B cell (primary cell): Measurements from ENCODE around the gene PM20D2. TPM values are rescaled to one million over a fixed set of nuclear protein-coding genes. Genes with fewer than 3 reads are reported as not detected.

Experiments
- ATAC-seq: fragments of 200-7000 bp; cut with Tn5 transposase; one replicate; pipeline ENCODE4 v1.10.0; 2021; ENCODE audit warnings: low read depth, mild to moderate bottlenecking, moderate number of reproducible peaks, moderate library complexity
- CTCF ChIA-PET: fragments of 350-600 bp; sonication (Branson Sonifier 250); formaldehyde crosslinking; loops from one replicate; lab custom pipeline; 2021; ENCODE audit warnings: antibody characterized with exemption, inconsistent platforms; lab: Charles Lee
- POLR2A ChIA-PET: fragments of 350-600 bp; sonication (Branson Sonifier 250); formaldehyde crosslinking; loops from one replicate; lab custom pipeline; 2021; ENCODE audit warnings: antibody characterized with exemption; lab: Charles Lee
- DNase-seq: peaks from one replicate; pipeline ENCODE4 v3.0.0; 2013
- H2AFZ ChIP-seq: 2 replicates; pipeline ENCODE4 v1.6.1; 2012; ENCODE audit warnings: mild to moderate bottlenecking, low read depth, low read length; ENCODE audit not compliant: insufficient read depth, poor library complexity, severe bottlenecking
- H3K27ac ChIP-seq, 2 donors: 1 replicate in 1 of 2; 2 replicates in 1 of 2; pipeline ENCODE4 v1.5.1; 2012 to 2013; ENCODE audit warnings: low read length in 2 of 2, mild to moderate bottlenecking in 2 of 2, moderate library complexity in 1 of 2
- H3K27me3 ChIP-seq, 4 experiments: fragments of 200-600 bp in 1 of 4; sonication (generic) in 1 of 4; replicated peaks in 1 of 4; 1 replicate in 2 of 4; 2 replicates in 2 of 4; pipeline versions ENCODE4 v1.6.1 to v1.7.0; 2013 to 2016; ENCODE audit warnings: low read length in 3 of 4, mild to moderate bottlenecking in 2 of 4, mixed read lengths in 1 of 4, moderate library complexity in 1 of 4; ENCODE audit not compliant: insufficient read depth in 4 of 4, control insufficient read depth in 3 of 4; ENCODE audit errors: control extremely low read depth in 1 of 4
- H3K36me3 ChIP-seq, 2 experiments: replicated peaks in 1 of 2; 1 replicate in 1 of 2; 2 replicates in 1 of 2; pipeline versions ENCODE4 v1.6.1 to v1.7.1; 2013; ENCODE audit warnings: low read length in 1 of 2; ENCODE audit not compliant: insufficient read depth in 2 of 2, control insufficient read depth in 1 of 2; ENCODE audit errors: control extremely low read depth in 1 of 2, extremely low read depth in 1 of 2
- H3K4me1 ChIP-seq, 2 donors: fragments of 200-600 bp in 1 of 2; sonication (generic) in 1 of 2; 1 replicate in 1 of 2; 2 replicates in 1 of 2; pipeline versions ENCODE4 v1.5.1 to v1.6.1; 2013 to 2017; ENCODE audit warnings: low read length in 2 of 2; ENCODE audit not compliant: control insufficient read depth in 2 of 2, insufficient read depth in 2 of 2
- H3K4me2 ChIP-seq: replicated peaks from 2 replicates; pipeline ENCODE3; 2012; ENCODE audit warnings: mild to moderate bottlenecking, low read depth, low read length; ENCODE audit not compliant: poor library complexity, severe bottlenecking
- H3K4me3 ChIP-seq, 5 experiments: fragments of 200-600 bp in 1 of 5; sonication (generic) in 1 of 5; 1 replicate in 3 of 5; 2 replicates in 2 of 5; pipeline versions ENCODE4 v1.5.1 to v1.7.0; 2011 to 2016; ENCODE audit warnings: low read length in 4 of 5, mild to moderate bottlenecking in 4 of 5, low read depth in 2 of 5, control low read depth in 1 of 5, moderate library complexity in 1 of 5; ENCODE audit not compliant: insufficient read depth in 1 of 5; ENCODE audit errors: control extremely low read depth in 1 of 5, extremely low read depth in 1 of 5
- H3K79me2 ChIP-seq: fragments of 200-600 bp; sonication (generic); one replicate; pipeline ENCODE4 v1.6.0; 2016; ENCODE audit warnings: low read length; ENCODE audit not compliant: control insufficient read depth, insufficient read depth
- H3K9ac ChIP-seq: fragments of 200-600 bp; sonication (generic); 2 replicates; pipeline ENCODE4 v1.6.1; 2017; ENCODE audit warnings: mild to moderate bottlenecking, low read length, moderate library complexity
- H3K9me3 ChIP-seq, 3 donors: one replicate each; pipeline versions ENCODE4 v1.6.1 to v1.7.1; 2013; ENCODE audit warnings: low read length in 2 of 3; ENCODE audit not compliant: control insufficient read depth in 2 of 3, insufficient read depth in 1 of 3; ENCODE audit errors: control extremely low read depth in 1 of 3
- H4K20me1 ChIP-seq: 2 replicates; pipeline ENCODE4 v1.6.0; 2012; ENCODE audit warnings: mild to moderate bottlenecking, low read length; ENCODE audit not compliant: insufficient read depth, control insufficient read depth, poor library complexity, severe bottlenecking
- H3K27ac Mint-ChIP-seq: one replicate; pipeline ENCODE4 v1.8.0; 2021; ENCODE audit warnings: mixed read lengths
- H3K27me3 Mint-ChIP-seq: one replicate; pipeline ENCODE4 v1.8.0; 2021; ENCODE audit warnings: mixed read lengths
- H3K4me1 Mint-ChIP-seq: one replicate; pipeline ENCODE4 v1.8.0; 2021; ENCODE audit warnings: mixed read lengths
- H3K4me3 Mint-ChIP-seq: one replicate; pipeline ENCODE4 v1.8.0; 2021; ENCODE audit warnings: mixed read lengths
- H3K9me3 Mint-ChIP-seq: one replicate; pipeline ENCODE4 v1.8.0; 2022; ENCODE audit warnings: mixed read lengths; ENCODE audit not compliant: insufficient read depth
- EZH2 ChIP-seq: IDR thresholded peaks from 2 replicates; pipeline ENCODE4 v1.6.1; 2012; ENCODE audit warnings: borderline replicate concordance, low read depth, mild to moderate bottlenecking, moderate library complexity, low read length; ENCODE audit not compliant: insufficient read depth, poor library complexity, severe bottlenecking
- intact Hi-C: fragments of 100-400 bp; cut with micrococcal nuclease; formaldehyde crosslinking; loops from one replicate; pipeline ENCODE4 v1.10.0; 2022
- polyA plus RNA-seq: library from polyadenylated mRNA; depleted of rRNA; stranded (reverse); fragments of >200 nt; gene quantifications from 2 replicates; pipeline ENCODE4 v1.2.3, GENCODE V29; 2012
- total RNA-seq, 2 donors: library from RNA; stranded (reverse); fragments of 120-200 nt in 1 of 2; gene quantifications; 1 replicate in 1 of 2; 2 replicates in 1 of 2; pipeline versions ENCODE4 v1.2.3 to v1.2.4, GENCODE V29; 2013 to 2022
- TF ChIP-seq, protein P1 (sequence below): fragments of 200-600 bp; IDR thresholded peaks from one replicate; pipeline ENCODE4 v1.8.0; 2022; ENCODE audit warnings: antibody characterized with exemption, mild to moderate bottlenecking

PM20D2 gene
- total and polyA plus RNA-seq, 2 donors (not counting 1 experiment from before 2014, with no cell fraction given): 7.4 to 16.4 TPM

DNA sequence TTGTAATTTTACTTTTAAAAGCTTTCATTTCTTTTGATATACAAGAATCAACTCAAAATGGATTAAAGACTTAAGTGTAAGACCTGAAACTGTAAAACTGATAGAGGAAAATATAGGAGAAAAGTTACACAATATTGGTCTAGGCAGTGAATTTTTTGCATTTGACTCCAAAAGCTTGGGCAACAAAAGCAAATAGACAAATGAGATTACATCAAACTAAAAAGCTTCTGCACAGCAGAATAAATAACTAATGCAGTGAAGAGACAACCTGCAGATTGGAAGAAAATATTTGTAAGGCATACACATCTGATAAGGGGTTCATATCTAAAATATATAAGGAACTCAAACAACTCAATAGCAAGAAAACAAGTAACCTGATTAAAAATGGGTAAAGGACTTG is 68.3 kb downstream of the PM20D2 start:
- Histone ChIP-seq H3K27ac (no peak overlapping the region), H3K27me3 (peaks cover 0 to 7% (median 3%) of the 10 kb centered on the region in 4 experiments), H3K36me3 (no peaks in the 10 kb centered on the region), H3K9me3 (peaks cover 0 to 2% (median 0%) of the 10 kb centered on the region in 3 donors), H3K4me2 (no peak overlapping the region), H3K4me1 (no peaks in the 10 kb centered on the region), H3K4me3 (no peak overlapping the region), H3K79me2 (no peaks in the 10 kb centered on the region), H2AFZ (no peak overlapping the region), H3K9ac (no peak overlapping the region), H4K20me1 (no peaks in the 10 kb centered on the region)
- POLR2A ChIA-PET: no interaction called here
- TF ChIP-seq EZH2: no peak
- TF ChIP-seq, protein P1, sequence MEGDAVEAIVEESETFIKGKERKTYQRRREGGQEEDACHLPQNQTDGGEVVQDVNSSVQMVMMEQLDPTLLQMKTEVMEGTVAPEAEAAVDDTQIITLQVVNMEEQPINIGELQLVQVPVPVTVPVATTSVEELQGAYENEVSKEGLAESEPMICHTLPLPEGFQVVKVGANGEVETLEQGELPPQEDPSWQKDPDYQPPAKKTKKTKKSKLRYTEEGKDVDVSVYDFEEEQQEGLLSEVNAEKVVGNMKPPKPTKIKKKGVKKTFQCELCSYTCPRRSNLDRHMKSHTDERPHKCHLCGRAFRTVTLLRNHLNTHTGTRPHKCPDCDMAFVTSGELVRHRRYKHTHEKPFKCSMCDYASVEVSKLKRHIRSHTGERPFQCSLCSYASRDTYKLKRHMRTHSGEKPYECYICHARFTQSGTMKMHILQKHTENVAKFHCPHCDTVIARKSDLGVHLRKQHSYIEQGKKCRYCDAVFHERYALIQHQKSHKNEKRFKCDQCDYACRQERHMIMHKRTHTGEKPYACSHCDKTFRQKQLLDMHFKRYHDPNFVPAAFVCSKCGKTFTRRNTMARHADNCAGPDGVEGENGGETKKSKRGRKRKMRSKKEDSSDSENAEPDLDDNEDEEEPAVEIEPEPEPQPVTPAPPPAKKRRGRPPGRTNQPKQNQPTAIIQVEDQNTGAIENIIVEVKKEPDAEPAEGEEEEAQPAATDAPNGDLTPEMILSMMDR: no peak
- no peak overlapping the region for H3K4me3 Mint-ChIP-seq
- DNase-seq (no peak), ATAC-seq (no peak)
- no peak overlapping the region for H3K27ac Mint-ChIP-seq
- H3K9me3 Mint-ChIP-seq: no peaks in the 10 kb centered on the region
- intact Hi-C loops: no loop called here
- no peaks in the 10 kb centered on the region for H3K4me1 Mint-ChIP-seq
- peaks cover 42% of the 10 kb centered on the region for H3K27me3 Mint-ChIP-seq
- CTCF ChIA-PET: interaction anchor here (0.8 kb wide), 1 partner anchor 9 kb away, joined by 3 read pairs; no protein-coding TSS in a partner anchor

Other genes with a start within 250 kb of the PM20D2 start
- 29.1 and 34.0 TPM in 2 replicates for gene RNGTT, start 182.4 kb upstream of the PM20D2 start, total RNA-seq
- 10.8 and 16.9 TPM in 2 replicates for gene RNGTT, start 182.4 kb upstream of the PM20D2 start, polyA plus RNA-seq
- 460 and 486 TPM in 2 replicates for gene PNRC1, start 65.3 kb upstream of the PM20D2 start, total RNA-seq
- 158 and 184 TPM in 2 replicates for gene PNRC1, start 65.3 kb upstream of the PM20D2 start, polyA plus RNA-seq
- not detected in 2 replicates for gene SRSF12, start 28.0 kb upstream of the PM20D2 start, total RNA-seq
- gene SRSF12, start 28.0 kb upstream of the PM20D2 start, polyA plus RNA-seq: not detected in 2 replicates
- gene GABRR1, start 71.3 kb downstream of the PM20D2 start, total RNA-seq: not detected in 2 replicates
- gene GABRR1, start 71.3 kb downstream of the PM20D2 start, polyA plus RNA-seq: not detected in 2 replicates
- gene GABRR2, start 169.2 kb downstream of the PM20D2 start, total RNA-seq: 0.59 and 1.6 TPM in 2 replicates
- gene GABRR2, start 169.2 kb downstream of the PM20D2 start, polyA plus RNA-seq: 4.7 and 7.8 TPM in 2 replicates
- 28.0 and 31.1 TPM in 2 replicates for gene UBE2J1, start 206.7 kb downstream of the PM20D2 start, total RNA-seq
- gene UBE2J1, start 206.7 kb downstream of the PM20D2 start, polyA plus RNA-seq: 55.6 and 65.4 TPM in 2 replicates